ENCODE measurements around the gene SELENOF.
"Not testable (repeated sequence)": the region's sequence is repeated elsewhere in the genome, so short reads cannot be mapped to it uniquely, and the experiment has no call there.

SELENOF gene

GRCh38 chr1:86856196-86856595 lies 57.7 kb downstream of the SELENOF start:
- DNase-seq: no peak

GRCh38 chr1:86854352-86854751 lies 59.6 kb downstream of the SELENOF start:
- DNase-seq: no peak

- no peak for DNase-seq
These were observed 61.0 kb downstream of the SELENOF start for GRCh38 chr1:86852782-86853408.

GRCh38 chr1:86852289-86852688 lies 61.6 kb downstream of the SELENOF start:
- no peak for DNase-seq

GRCh38 chr1:86849756-86850155 lies 64.2 kb downstream of the SELENOF start:
- no peak for DNase-seq

GRCh38 chr1:86848654-86849053 lies 65.3 kb downstream of the SELENOF start:
- no peak for DNase-seq

GRCh38 chr1:86846164-86846647 lies 67.7 kb downstream of the SELENOF start:
- DNase-seq: no peak

GRCh38 chr1:86845514-86845913 lies 68.4 kb downstream of the SELENOF start:
- no peak for DNase-seq

- no peak for DNase-seq
These were observed 72.8 kb downstream of the SELENOF start for GRCh38 chr1:86841116-86841515.

- DNase-seq: peak; percentile 55
These were observed 80.3 kb downstream of the SELENOF start for GRCh38 chr1:86833461-86834215.

- no peak for DNase-seq
These were observed 81.5 kb downstream of the SELENOF start for GRCh38 chr1:86832433-86832832.

- no peak for DNase-seq
These were observed 84.6 kb downstream of the SELENOF start for GRCh38 chr1:86829321-86829720.

GRCh38 chr1:86828024-86828423 lies 85.9 kb downstream of the SELENOF start:
- no peak for DNase-seq

- DNase-seq: no peak
These were observed 87.1 kb downstream of the SELENOF start for GRCh38 chr1:86826856-86827255.

- no peak for DNase-seq
These were observed 88.6 kb downstream of the SELENOF start for GRCh38 chr1:86825319-86825718.

GRCh38 chr1:86823821-86824500 lies 90.0 kb downstream of the SELENOF start:
- DNase-seq: no peak

- DNase-seq: no peak
These were observed 90.5 kb downstream of the SELENOF start for GRCh38 chr1:86823386-86823785.

GRCh38 chr1:86822459-86822858 lies 91.5 kb downstream of the SELENOF start:
- no peak for DNase-seq

- DNase-seq: no peak
These were observed 92.0 kb downstream of the SELENOF start for GRCh38 chr1:86821956-86822355.

GRCh38 chr1:86819970-86820369 lies 94.0 kb downstream of the SELENOF start:
- DNase-seq: not testable (repeated sequence)

GRCh38 chr1:86817246-86817826 lies 96.6 kb downstream of the SELENOF start:
- not testable (repeated sequence) for DNase-seq

GRCh38 chr1:86814118-86814517 lies 99.8 kb downstream of the SELENOF start:
- not testable (repeated sequence) for DNase-seq
